Measurements from ENCODE around the gene KRT10. TPM values are rescaled to one million over a fixed set of nuclear protein-coding genes. Genes with fewer than 3 reads are reported as not detected.

Gene KRT10
- polyA plus RNA-seq, 3 donors, result 9.7 to 79.1 (median 58.7) TPM

DNA sequence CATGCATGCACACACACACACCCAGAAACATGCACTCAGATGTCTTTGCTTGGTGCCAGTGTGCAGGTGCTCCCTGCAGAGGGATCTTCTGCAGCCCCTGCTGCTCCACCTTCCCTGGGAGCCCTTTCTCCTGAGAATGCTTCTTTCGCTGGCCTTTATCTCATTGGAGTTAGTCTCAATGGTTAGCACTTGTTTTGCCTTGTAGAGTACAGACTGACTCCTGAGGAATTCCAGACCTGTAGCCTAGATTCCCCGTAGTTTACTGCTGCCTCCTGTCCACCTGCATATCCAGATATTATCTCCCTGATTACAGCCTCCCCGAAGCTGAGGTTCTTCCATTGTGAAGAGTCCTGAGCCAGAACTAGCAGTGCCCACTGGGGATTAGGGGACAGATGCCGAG is 47.7 kb upstream of the KRT10 start:
- 100% methylated on average over 1 of the region's 4 CpGs for WGBS (ENCODE audit: insufficient coverage)
- no peaks in the 10 kb centered on the region for H3K9me3 ChIP-seq (replicated peaks in 1 of 2; ENCODE audit: control insufficient read depth in 1 of 2, insufficient read depth in 1 of 2, low read length in 2 of 2)
- no peak overlapping the region for H3K27ac Mint-ChIP-seq
- no peaks in the 10 kb centered on the region for H3K4me1 ChIP-seq (ENCODE audit: control insufficient read depth in 1 of 2, insufficient read depth in 2 of 2, low read length in 2 of 2)
- no peaks in the 10 kb centered on the region for H3K36me3 ChIP-seq (replicated peaks in 1 of 2; ENCODE audit: control insufficient read depth in 1 of 2, insufficient read depth in 2 of 2, low read length in 2 of 2)
- H3K4me1 Mint-ChIP-seq, result no peaks in the 10 kb centered on the region
- DNase-seq, result no peak
- H4K20me1 ChIP-seq (ENCODE audit: insufficient read depth, low read length), result no peaks in the 10 kb centered on the region
- intact Hi-C loops (cut with micrococcal nuclease), result no loop called here
- no peak overlapping the region for H3K4me3 ChIP-seq (replicated peaks in 1 of 3; ENCODE audit: low read depth in 2 of 3, low read length in 3 of 3)
- H2AFZ ChIP-seq (ENCODE audit: insufficient read depth, low read depth, low read length, poor library complexity, severe bottlenecking), result no peak overlapping the region
- no peaks in the 10 kb centered on the region for H3K79me2 ChIP-seq (ENCODE audit: insufficient read depth, low read length)
- H3K36me3 Mint-ChIP-seq, result no peaks in the 10 kb centered on the region
- peaks cover 2 to 10% of the 10 kb centered on the region in 2 donors for H3K27me3 ChIP-seq (ENCODE audit: control insufficient read depth in 2 of 2, insufficient read depth in 2 of 2, low read length in 2 of 2)
- peaks cover 5 to 12% (median 7%) of the 10 kb centered on the region in 3 donors for H3K27me3 Mint-ChIP-seq (ENCODE audit: low read depth in 3 of 3)
- H3K4me2 ChIP-seq (replicated peaks; ENCODE audit: extremely low read depth, low read length, poor library complexity, severe bottlenecking), result no peak overlapping the region
- no peak overlapping the region for H3K4me3 Mint-ChIP-seq
- H3K9me3 Mint-ChIP-seq, result peaks cover 0 to 4% (median 0%) of the 10 kb centered on the region in 7 donors
- no peak overlapping the region for H3K27ac ChIP-seq (ENCODE audit: low read depth in 1 of 2, low read length in 2 of 2)
- H3K9ac ChIP-seq (ENCODE audit: insufficient read depth, low read length, poor library complexity, severe bottlenecking), result no peak overlapping the region
- TF ChIP-seq, protein P1, sequence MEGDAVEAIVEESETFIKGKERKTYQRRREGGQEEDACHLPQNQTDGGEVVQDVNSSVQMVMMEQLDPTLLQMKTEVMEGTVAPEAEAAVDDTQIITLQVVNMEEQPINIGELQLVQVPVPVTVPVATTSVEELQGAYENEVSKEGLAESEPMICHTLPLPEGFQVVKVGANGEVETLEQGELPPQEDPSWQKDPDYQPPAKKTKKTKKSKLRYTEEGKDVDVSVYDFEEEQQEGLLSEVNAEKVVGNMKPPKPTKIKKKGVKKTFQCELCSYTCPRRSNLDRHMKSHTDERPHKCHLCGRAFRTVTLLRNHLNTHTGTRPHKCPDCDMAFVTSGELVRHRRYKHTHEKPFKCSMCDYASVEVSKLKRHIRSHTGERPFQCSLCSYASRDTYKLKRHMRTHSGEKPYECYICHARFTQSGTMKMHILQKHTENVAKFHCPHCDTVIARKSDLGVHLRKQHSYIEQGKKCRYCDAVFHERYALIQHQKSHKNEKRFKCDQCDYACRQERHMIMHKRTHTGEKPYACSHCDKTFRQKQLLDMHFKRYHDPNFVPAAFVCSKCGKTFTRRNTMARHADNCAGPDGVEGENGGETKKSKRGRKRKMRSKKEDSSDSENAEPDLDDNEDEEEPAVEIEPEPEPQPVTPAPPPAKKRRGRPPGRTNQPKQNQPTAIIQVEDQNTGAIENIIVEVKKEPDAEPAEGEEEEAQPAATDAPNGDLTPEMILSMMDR (IDR thresholded peaks at IDR 0.05), result no peak

DNA sequence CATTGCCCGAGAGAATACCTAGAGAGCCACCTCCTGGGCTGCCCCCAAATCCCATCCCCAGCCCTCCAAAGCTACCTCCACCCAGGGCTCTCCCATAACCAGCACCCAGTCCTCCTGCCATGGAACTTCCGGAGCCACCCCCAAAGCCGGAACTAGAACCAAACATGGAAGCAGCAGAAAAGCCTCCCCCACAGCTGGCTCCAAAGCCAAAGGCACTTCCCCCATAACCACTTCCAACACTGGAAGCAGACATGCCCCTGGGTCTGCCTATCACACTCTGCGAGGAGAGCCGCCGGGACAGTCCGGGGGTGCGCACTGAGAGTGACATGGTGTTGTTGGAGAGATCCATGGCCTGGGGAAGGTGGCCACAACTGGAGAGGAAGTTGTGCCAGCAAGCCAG is 44.4 kb upstream of the KRT10 start, which contains the start of gene KRT12:
KRT12 (minus strand) TSS at position 386 of the 400 bp plus-strand sequence; CDS start at position 349, 37 bp downstream.
- no peaks in the 10 kb centered on the region for H3K36me3 ChIP-seq (replicated peaks in 1 of 2; ENCODE audit: control insufficient read depth in 1 of 2, insufficient read depth in 2 of 2, low read length in 2 of 2)
- no peak for DNase-seq
- intact Hi-C loops (cut with micrococcal nuclease), result no loop called here
- H3K4me3 ChIP-seq (replicated peaks in 1 of 3; ENCODE audit: low read depth in 2 of 3, low read length in 3 of 3), result no peak within 1 kb of the TSS
- peaks cover 2 to 4% of the 10 kb centered on the region in 2 donors for H3K27me3 ChIP-seq (ENCODE audit: control insufficient read depth in 2 of 2, insufficient read depth in 2 of 2, low read length in 2 of 2)
- no peak within 1 kb of the TSS for H3K4me3 Mint-ChIP-seq
- no peak within 1 kb of the TSS for H3K9ac ChIP-seq (ENCODE audit: insufficient read depth, low read length, poor library complexity, severe bottlenecking)
- H3K9me3 ChIP-seq (replicated peaks in 1 of 2; ENCODE audit: control insufficient read depth in 1 of 2, insufficient read depth in 1 of 2, low read length in 2 of 2), result no peaks in the 10 kb centered on the region
- H3K4me1 Mint-ChIP-seq, result no peaks in the 10 kb centered on the region
- TF ChIP-seq, protein P1 (IDR thresholded peaks at IDR 0.05), result no peak
- H3K79me2 ChIP-seq (ENCODE audit: insufficient read depth, low read length), result no peaks in the 10 kb centered on the region
- no peaks in the 10 kb centered on the region for H3K4me1 ChIP-seq (ENCODE audit: control insufficient read depth in 1 of 2, insufficient read depth in 2 of 2, low read length in 2 of 2)
- no peaks in the 10 kb centered on the region for H4K20me1 ChIP-seq (ENCODE audit: insufficient read depth, low read length)
- peaks cover 5 to 13% (median 8%) of the 10 kb centered on the region in 3 donors for H3K27me3 Mint-ChIP-seq (ENCODE audit: low read depth in 3 of 3)
- H3K9me3 Mint-ChIP-seq, result peaks cover 0 to 3% (median 0%) of the 10 kb centered on the region in 7 donors
- no peak within 1 kb of the TSS for H3K4me2 ChIP-seq (replicated peaks; ENCODE audit: extremely low read depth, low read length, poor library complexity, severe bottlenecking)
- H3K36me3 Mint-ChIP-seq, result no peaks in the 10 kb centered on the region
- no peak within 1 kb of the TSS for H3K27ac ChIP-seq (ENCODE audit: low read depth in 1 of 2, low read length in 2 of 2)
- no peak within 1 kb of the TSS for H3K27ac Mint-ChIP-seq
- H2AFZ ChIP-seq (ENCODE audit: insufficient read depth, low read depth, low read length, poor library complexity, severe bottlenecking), result no peak within 1 kb of the TSS
- whole genome bisulfite sequencing (ENCODE audit: insufficient coverage), result 94% methylated on average over 2 of the region's 8 CpGs
